GM06990 (cell line): Measurements from ENCODE around the gene DHPS.
A peak's percentile ranks its signal among the peaks of the same experiment; 100 is the strongest.
"Not testable (repeated sequence)": the region's sequence is repeated elsewhere in the genome, so short reads cannot be mapped to it uniquely, and the experiment has no call there.

ENCODE experiments used
- DNase-seq: peaks from one replicate; pipeline ENCODE4 v3.0.0-alpha.2; 2011; ENCODE audit not compliant: insufficient read length; ENCODE audit errors: extremely low read depth
- H3K27me3 ChIP-seq: replicated peaks from 2 replicates; pipeline ENCODE4 v1.6.0; 2011; ENCODE audit warnings: low read length; ENCODE audit not compliant: control insufficient read depth, insufficient read depth
- H3K36me3 ChIP-seq: 2 replicates; pipeline ENCODE4 v1.5.1; 2011; ENCODE audit warnings: low read length; ENCODE audit not compliant: control insufficient read depth, insufficient read depth
- H3K4me3 ChIP-seq: replicated peaks from 2 replicates; pipeline ENCODE4 v1.5.1; 2011; ENCODE audit warnings: low read depth, mild to moderate bottlenecking, control low read depth, low read length
- CTCF ChIP-seq: IDR thresholded peaks from 2 replicates; pipeline ENCODE4 v1.5.1; 2011; ENCODE audit warnings: low read length, control low read depth, mild to moderate bottlenecking, inconsistent platforms; ENCODE audit not compliant: insufficient read depth, poor library complexity, severe bottlenecking

DHPS gene

GRCh38 chr19:12720296-12720695 is 38.6 kb upstream of the DHPS start:
- Histone ChIP-seq H3K4me3 (peak overlapping the region; percentile 90; the same call in 1 of the 2 replicates), H3K36me3 (peaks cover 8% of the 10 kb centered on the region), H3K27me3 (no peaks in the 10 kb centered on the region)
- TF ChIP-seq CTCF, result no peak
- DNase-seq, result no peak

- no peak for DNase-seq
- Histone ChIP-seq H3K27me3 (no peaks in the 10 kb centered on the region), H3K4me3 (no peak overlapping the region), H3K36me3 (peaks cover 28% of the 10 kb centered on the region)
- TF ChIP-seq CTCF, result no peak
These were observed 34.2 kb upstream of the DHPS start for GRCh38 chr19:12715929-12716328.

- no peak for DNase-seq
- Histone ChIP-seq H3K27me3 (no peaks in the 10 kb centered on the region), H3K36me3 (peaks cover 34% of the 10 kb centered on the region), H3K4me3 (no peak overlapping the region)
- TF ChIP-seq CTCF, result no peak
These were observed 33.4 kb upstream of the DHPS start for GRCh38 chr19:12715102-12715501.

- not testable (repeated sequence) for DNase-seq
- peaks cover 32% of the 10 kb centered on the region for H3K36me3 ChIP-seq
These were observed 31.6 kb upstream of the DHPS start for GRCh38 chr19:12713304-12713703.

GRCh38 chr19:12712077-12712476 is 30.4 kb upstream of the DHPS start:
- not testable (repeated sequence) for H3K4me3 ChIP-seq, DNase-seq, H3K27me3 ChIP-seq
- peaks cover 32% of the 10 kb centered on the region for H3K36me3 ChIP-seq

More at GRCh38 chr19:12713304-12713703, 31.6 kb upstream of the DHPS start:
- not testable (repeated sequence) for H3K27me3 ChIP-seq, H3K4me3 ChIP-seq

- no peak overlapping the region for H3K4me3 ChIP-seq
- no peak for DNase-seq
- no peak for TF ChIP-seq CTCF
- peaks cover 35% of the 10 kb centered on the region for H3K36me3 ChIP-seq
- H3K27me3 ChIP-seq, result no peaks in the 10 kb centered on the region
These were observed 29.5 kb upstream of the DHPS start for GRCh38 chr19:12711187-12711586.

- Histone ChIP-seq H3K36me3 (peaks cover 38% of the 10 kb centered on the region), H3K4me3 (no peak overlapping the region), H3K27me3 (no peaks in the 10 kb centered on the region)
- DNase-seq, result no peak
- no peak for TF ChIP-seq CTCF
These were observed 27.0 kb upstream of the DHPS start for GRCh38 chr19:12708641-12709040.
